SW480 (cell line): ENCODE results near the gene KLHL2.
A peak's percentile ranks its signal among the peaks of the same experiment; 100 is the strongest.
"Not testable (repeated sequence)": the region's sequence is repeated elsewhere in the genome, so short reads cannot be mapped to it uniquely, and the experiment has no call there.

ENCODE experiments used
- DNase-seq: peaks from one replicate; pipeline ENCODE4 v3.0.0-alpha.2; 2016; ENCODE audit warnings: low spot score

Gene KLHL2

GRCh38 chr4:165201806-165202205 is 5.6 kb upstream of the KLHL2 start:
- no peak for DNase-seq

GRCh38 chr4:165203541-165204461 is 3.6 kb upstream of the KLHL2 start:
- DNase-seq, result no peak

- DNase-seq, result no peak
Observed at GRCh38 chr4:165204462-165204830, 2.9 kb upstream of the KLHL2 start.

GRCh38 chr4:165207016-165207430 is 338 bp upstream of the KLHL2 start:
- peak; percentile 13 for DNase-seq

GRCh38 chr4:165208221-165208652 is 876 bp downstream of the KLHL2 start:
- DNase-seq, result peak; percentile 7

GRCh38 chr4:165208741-165209388 is 1.5 kb downstream of the KLHL2 start:
- no peak for DNase-seq

GRCh38 chr4:165209796-165210195 is 2.4 kb downstream of the KLHL2 start:
- DNase-seq, result no peak

GRCh38 chr4:165210566-165210965 is 3.2 kb downstream of the KLHL2 start:
- no peak for DNase-seq

GRCh38 chr4:165212647-165213046 is 5.3 kb downstream of the KLHL2 start:
- DNase-seq, result not testable (repeated sequence)

- not testable (repeated sequence) for DNase-seq
Observed at GRCh38 chr4:165213404-165213803, 6.0 kb downstream of the KLHL2 start.

GRCh38 chr4:165213991-165214709 is 6.8 kb downstream of the KLHL2 start:
- not testable (repeated sequence) for DNase-seq

- peak; percentile 3 for DNase-seq
Observed at GRCh38 chr4:165215034-165215751, 7.8 kb downstream of the KLHL2 start.

GRCh38 chr4:165215761-165216487 is 8.6 kb downstream of the KLHL2 start:
- not testable (repeated sequence) for DNase-seq

GRCh38 chr4:165217325-165217724 is 10.0 kb downstream of the KLHL2 start:
- no peak for DNase-seq

- not testable (repeated sequence) for DNase-seq
Observed at GRCh38 chr4:165221306-165221705, 13.9 kb downstream of the KLHL2 start.

GRCh38 chr4:165221993-165222650 is 14.8 kb downstream of the KLHL2 start:
- DNase-seq, result not testable (repeated sequence)

GRCh38 chr4:165222651-165222994 is 15.3 kb downstream of the KLHL2 start:
- no peak for DNase-seq

- DNase-seq, result not testable (repeated sequence)
Observed at GRCh38 chr4:165227401-165227800, 20.0 kb downstream of the KLHL2 start.

GRCh38 chr4:165229490-165230200 is 22.3 kb downstream of the KLHL2 start:
- not testable (repeated sequence) for DNase-seq
